Measurements from ENCODE around the gene CABP2.

DNA sequence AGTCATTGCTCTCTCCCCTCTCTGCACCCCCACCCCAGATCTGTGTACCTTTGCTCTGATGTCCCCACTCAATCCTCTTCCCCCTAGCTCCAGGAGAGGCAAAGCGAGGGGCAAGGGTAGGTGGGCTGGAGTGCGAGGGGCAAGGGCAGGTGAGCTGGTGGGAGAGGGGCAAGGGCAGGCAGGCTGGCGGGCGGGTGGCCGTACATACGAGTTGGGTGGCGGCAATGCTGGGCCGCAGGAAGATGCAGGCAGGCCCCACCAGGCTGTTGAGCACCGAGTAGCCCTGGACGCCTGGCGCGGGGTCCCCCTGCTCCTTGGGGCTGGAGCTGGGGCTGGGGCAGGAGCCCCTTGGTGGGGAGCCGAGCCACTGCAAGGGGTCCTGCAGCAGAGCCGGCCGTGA lies 908 bp downstream of the CABP2 start:
- TF ChIP-seq CTCF (IDR thresholded peaks at IDR 0.05) (no peak), EP300 (IDR thresholded peaks at IDR 0.05) (no peak)

All from tibial nerve (tissue), 4 donors.